HG02943 (cell line): Measurements from ENCODE around the gene LRRC32.

Experiments used
- ATAC-seq: cut with Tn5 transposase; IDR thresholded peaks from one replicate; pipeline ENCODE4 v1.9.1; 2021; ENCODE audit warnings: mild to moderate bottlenecking, low read depth, moderate library complexity; ENCODE audit not compliant: unreplicated experiment

The LRRC32 gene

GRCh38 chr11:76632492-76632891 is 38.1 kb downstream of the LRRC32 start:
- ATAC-seq, result no peak

GRCh38 chr11:76631566-76632308 is 38.8 kb downstream of the LRRC32 start:
- no peak for ATAC-seq

GRCh38 chr11:76630600-76631281 is 39.8 kb downstream of the LRRC32 start:
- ATAC-seq, result no peak

- no peak for ATAC-seq
Measured at GRCh38 chr11:76629853-76630599, 40.5 kb downstream of the LRRC32 start.

- ATAC-seq, result no peak
Measured at GRCh38 chr11:76629116-76629852, 41.3 kb downstream of the LRRC32 start.

- ATAC-seq, result no peak
Measured at GRCh38 chr11:76628408-76628947, 42.1 kb downstream of the LRRC32 start.

- no peak for ATAC-seq
Measured at GRCh38 chr11:76627606-76628005, 42.9 kb downstream of the LRRC32 start.

DNA sequence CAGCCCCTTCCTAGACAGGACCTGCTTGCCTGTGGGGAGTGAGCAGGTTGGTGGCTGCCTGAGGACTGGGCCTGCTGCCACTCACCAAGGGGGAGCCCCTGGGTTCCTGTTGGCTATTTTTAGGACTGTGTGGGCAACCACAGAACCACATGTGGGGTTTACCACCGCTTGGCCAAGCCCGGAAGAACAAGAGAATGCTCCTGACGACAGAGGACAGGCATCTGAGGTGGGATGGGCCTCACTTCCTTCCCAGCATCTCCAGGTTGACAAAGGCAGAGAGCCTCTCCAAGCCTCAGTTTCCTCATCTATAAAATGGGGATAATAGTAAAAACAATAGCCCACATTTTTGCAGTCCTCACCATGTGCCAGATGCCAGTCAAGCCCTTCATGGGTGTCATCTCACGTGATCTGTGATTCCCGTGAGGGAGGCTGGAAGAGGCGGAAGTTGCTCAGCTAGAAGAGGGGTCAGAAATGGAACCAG is 43.6 kb downstream of the LRRC32 start:
- peak; percentile 73 for ATAC-seq

DNA sequence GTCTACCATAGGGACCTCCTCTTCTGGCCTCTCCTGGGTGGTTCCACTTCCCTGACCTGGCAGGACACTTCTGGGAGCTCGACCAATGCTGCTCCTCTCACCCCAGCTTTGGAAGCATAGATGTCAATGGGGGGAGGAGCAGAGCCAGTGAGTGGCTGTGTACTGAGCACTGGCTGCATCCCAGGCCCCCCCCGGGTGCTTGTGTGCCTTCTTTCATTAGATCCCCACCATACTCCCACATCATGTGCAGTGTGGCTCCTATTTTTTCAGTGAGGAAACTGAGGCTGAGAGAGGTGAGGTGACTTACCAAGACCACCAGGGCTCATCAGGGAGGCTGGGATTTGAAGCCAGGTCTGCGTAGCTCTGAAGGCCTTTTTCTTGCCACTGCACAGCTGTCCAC is 44.3 kb downstream of the LRRC32 start:
- no peak for ATAC-seq

GRCh38 chr11:76625472-76626186 is 44.9 kb downstream of the LRRC32 start:
- no peak for ATAC-seq

DNA sequence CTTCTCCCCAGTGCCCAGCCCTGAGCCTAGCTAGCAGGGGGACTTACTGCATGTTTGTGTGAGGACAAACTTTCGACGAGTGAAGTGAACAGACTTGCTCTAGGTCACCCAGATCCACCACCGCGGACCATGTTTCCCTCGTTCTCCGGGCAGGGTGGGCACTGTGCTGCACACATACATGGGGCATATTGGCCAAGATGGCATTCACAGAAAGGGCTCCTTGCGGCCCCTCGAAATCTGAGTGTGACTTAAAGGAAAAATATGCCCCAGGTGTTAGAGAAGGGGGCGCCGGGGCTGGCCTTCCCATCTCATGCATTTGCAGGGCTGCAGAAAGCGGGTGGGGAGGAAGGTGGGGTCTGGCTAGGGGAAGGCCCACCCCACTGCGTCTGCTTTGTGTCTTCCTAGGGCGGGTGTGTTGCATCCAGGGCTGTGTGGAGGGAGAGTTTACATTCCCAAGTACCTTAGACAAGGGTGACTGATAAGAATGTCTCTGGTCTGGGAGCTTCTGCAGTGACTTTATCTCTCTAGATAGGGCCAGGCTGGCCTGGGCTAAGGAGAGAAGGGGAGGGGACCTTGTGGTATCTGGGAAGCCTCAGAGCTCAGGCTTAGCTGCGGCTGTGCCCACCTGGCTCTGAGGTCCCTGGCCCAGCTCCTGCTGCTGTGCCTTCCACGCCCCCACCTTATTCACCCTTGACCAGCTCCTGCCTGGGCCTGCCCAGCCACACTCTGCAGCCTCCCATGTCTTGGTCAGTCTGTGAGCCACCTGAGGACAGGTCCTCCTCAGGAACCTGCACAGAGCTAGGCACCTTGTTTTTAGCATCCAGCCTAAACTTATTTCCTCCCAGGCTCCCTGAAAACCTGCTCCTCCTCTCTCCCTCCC is 45.8 kb downstream of the LRRC32 start:
- ATAC-seq, result no peak

GRCh38 chr11:76623884-76624419 is 46.6 kb downstream of the LRRC32 start:
- ATAC-seq, result no peak

DNA sequence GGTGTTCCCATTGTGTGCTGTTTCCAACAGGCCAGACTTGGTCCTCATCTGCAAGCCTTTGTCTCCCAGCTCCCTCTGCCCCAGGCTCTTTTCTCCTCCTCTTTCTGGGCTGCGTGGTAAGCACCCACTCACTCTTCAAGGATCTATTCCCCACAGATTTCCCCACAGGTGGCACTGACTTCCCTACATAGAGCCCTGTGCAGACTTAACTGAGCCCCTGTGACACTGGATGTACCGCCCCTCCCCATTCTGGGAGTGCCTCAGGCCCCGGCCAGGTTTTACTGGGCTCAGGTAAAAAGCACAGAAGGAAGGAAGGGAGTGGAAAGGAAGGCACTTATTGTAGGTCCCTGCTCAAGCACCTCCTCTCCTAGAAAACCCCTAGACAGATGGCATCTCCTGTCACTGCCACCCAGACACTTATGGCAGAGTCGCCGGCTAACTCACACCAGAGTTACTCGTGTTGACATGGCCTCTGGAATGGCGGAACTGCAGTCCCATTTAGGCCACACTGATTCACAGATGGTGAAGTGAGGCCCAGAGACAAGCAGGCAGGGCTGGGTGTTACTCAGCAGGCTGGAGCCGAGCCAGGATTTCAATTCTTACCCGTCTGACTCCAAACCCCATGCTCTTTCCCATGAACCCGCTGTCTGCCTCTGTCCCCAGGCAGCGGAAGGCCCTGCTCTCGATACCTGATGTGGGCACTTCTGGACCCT is 47.2 kb downstream of the LRRC32 start:
- no peak for ATAC-seq

GRCh38 chr11:76622493-76623094 is 48.0 kb downstream of the LRRC32 start:
- ATAC-seq, result no peak

- ATAC-seq, result no peak
Measured at GRCh38 chr11:76621868-76622267, 48.7 kb downstream of the LRRC32 start.

GRCh38 chr11:76621466-76621865 is 49.1 kb downstream of the LRRC32 start:
- ATAC-seq, result no peak

DNA sequence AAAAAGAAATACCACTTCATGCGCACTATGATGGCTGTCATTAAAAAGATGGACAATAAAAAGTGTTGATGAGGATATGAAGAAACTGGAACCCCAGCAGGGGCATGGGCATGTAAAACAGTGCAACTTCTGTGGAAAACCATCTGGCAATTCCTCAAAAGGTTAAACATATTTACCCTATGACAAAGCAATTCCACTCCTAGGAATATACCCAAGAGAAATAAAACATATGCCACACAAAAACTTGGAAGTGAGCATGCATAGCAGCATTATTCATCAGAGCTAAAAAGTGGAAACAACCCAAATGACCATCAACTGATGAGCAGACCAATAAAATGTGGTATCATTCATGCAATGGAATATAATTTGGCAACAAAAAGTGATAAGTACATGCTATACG is 50.1 kb downstream of the LRRC32 start:
- ATAC-seq, result no peak
